HG02763 (cell line): Measurements from ENCODE around the gene IL4I1.

Source experiments
- ATAC-seq: cut with Tn5 transposase; IDR thresholded peaks from one replicate; pipeline ENCODE4 v1.9.1; 2021; ENCODE audit warnings: mild to moderate bottlenecking, moderate library complexity; ENCODE audit not compliant: unreplicated experiment

The IL4I1 gene

DNA sequence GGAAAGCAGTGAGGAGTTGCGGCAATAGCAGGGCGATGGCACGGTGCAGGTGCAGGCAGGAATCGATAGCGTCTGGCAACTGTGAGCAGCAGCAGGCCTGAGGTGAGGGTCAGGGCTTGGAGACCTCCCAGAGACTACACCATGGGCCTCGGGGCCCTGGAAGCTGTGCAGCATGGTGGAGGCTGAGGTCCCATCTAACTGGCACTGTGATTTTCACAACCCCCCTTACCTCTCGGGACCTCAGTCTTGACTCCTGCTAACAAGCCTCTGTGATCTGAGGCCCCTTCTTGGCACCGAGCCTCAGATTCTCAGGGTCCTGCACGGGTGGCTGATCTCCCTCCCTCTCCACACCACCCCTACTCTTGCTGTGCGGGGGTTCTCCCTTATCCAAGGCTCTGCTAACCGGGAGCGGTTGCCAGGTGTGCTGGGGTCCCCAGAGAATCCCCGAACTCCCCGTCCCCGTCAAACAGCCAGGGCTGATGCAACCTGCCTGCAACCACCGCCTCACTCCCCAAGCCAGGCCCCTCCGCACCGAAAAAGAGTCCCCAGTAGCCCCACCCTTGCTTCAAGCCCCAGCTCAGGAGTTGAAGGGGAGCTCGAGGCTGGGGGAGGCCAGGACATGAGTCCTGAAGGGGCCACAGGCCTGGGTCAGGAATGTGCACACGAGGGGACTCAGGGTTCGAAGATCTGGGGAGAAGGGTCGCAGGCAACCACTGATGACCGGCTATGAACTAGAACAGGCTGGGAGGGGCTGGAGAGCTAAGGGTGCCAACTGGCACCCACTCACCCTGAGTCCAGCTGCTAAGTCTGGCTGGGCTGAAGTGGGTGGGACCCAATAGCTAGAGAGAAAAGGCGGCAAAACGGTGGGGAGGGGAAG, 27.6 kb upstream of the IL4I1 start:
- ATAC-seq = no peak

DNA sequence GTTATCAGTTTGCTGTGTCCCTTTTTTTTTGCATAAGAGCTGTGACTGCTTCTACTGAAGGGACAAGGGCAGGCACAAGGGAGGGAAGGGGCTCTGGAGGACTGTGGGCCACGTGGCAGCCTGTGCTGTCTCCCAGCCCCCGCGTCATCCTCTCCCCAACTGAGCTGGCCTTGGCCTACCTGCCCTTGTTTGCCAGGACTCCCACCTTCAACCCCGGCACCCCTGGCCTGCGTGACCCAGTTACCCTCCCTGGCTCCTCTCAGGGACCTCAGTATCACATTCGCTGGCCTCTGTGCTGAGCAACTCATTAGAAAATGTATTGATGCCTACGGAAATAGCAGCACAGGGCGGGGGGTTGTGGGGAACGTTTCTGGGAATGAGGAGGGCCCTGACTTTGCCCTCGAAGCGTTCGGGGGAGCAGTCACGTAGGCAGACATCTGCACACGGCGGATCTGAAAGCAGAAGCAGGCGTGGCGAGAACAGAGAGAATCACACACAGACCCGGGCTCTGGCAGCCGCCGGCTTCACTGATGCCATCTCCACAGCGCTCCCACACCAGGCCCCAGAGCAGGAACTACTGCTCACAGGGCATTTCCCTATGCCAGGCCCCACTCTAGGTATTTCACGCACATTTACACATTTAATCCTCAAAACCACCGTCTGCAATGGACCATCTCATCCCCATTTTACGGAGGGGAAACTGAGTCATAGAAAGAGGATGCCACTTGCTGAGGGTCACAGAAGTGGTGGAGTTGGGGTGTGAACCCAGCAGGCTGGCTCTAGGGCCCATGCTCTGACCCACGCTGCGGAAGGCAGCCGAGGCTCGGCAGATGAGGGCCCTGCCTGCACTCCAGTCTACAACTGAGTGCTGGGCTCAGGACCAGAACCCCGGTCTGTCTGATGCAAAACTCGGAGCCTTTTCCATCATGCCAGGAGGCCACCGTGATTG, 26.6 kb upstream of the IL4I1 start:
- no peak for ATAC-seq

DNA sequence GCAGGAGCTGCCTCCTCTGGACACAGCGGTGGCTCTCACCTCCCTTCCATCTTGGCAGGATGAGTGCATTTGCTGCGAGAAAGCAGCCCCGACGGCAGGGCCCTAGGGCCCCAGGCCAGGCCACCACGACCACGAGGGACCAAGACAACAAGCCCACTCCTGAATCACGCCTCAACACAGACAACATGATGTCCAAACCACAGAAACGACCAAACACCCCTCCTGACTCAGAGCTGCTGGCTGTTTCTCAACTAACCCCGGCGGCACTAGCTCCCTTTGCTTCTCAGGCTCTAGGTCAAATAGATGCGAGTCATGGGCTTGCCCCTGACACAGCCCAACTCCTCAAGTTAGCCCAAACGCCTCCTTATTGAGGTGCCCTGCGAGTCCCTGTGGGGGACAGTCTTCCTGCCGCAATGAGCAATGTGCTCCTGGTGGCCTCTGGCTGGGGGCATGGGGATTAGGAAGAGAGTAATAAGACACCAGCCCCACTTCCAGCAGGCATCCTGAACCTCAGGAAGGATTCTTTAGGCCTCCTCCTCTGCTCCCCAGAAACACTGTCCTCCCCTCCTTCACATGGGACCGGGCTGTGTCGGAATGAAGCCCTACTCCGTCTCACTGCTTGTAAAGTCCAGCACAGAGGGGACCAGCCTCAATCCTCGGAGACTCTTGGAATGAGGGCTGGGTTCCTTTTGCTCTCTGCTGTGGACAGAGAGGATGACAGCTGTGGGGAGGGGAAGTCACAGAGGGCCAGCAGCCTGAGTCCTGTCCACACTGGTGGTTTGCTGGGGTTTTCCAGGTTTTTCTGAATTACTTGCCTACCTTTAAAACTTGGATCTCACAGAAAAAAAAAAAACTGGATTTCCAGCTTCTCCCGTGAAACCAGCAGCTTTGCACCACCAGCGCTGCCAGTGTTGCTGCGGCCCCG, 25.4 kb upstream of the IL4I1 start:
- ATAC-seq = no peak

DNA sequence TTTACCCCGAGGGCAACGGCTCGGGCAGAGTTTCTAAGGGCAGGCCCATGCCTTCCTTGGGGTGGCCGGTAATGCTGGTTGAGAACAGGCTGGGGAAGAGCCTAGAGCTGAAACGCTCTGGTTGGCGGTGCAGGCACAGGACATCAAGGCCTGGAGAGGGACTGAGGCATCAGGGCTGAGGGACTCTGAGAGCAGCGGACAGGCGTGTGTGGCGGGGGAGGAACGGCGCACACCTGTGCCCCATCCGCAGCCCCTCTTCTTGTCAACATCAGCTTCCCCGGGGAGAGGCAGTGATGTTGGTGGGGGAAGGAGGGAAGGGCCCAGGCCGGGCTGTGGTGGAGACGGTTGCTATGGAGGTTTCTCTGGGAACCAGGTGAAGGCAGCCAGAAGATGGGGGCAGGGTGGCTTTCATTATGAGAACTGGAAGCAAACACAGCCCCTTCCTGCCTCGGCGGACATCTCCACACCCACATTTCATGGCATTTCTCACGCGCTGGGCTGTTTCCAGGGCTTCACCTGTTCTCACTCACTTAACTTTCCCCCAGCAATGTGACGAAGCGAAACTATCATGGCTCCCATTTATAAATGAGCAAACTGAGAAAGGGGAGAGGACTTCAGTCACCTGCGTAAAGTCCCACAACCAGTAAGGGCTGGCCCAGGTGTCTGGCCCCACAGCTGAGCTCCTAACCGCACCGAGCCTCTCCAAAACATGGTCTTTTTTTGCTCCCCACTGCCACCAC, 24.1 kb upstream of the IL4I1 start:
- ATAC-seq = no peak

DNA sequence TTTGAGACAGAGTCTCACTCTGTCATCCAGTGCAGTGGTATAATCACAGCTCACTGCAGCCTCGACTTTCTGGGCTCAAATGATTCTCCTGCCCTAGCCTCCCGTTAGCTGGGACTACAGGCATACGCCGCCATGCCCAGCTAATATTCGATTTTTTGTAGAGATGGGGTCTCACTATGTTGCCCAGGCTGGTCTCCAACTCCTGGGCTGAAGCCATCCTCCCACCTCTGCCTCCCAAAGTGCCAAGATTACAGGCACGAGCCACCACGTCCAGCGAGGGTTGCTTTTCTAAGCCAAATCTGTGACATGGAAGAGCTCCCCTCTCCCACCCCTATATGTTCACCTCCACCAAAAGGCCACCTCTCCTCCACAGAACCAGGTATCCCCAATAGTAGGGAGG, 21.4 kb upstream of the IL4I1 start:
- ATAC-seq = no peak

DNA sequence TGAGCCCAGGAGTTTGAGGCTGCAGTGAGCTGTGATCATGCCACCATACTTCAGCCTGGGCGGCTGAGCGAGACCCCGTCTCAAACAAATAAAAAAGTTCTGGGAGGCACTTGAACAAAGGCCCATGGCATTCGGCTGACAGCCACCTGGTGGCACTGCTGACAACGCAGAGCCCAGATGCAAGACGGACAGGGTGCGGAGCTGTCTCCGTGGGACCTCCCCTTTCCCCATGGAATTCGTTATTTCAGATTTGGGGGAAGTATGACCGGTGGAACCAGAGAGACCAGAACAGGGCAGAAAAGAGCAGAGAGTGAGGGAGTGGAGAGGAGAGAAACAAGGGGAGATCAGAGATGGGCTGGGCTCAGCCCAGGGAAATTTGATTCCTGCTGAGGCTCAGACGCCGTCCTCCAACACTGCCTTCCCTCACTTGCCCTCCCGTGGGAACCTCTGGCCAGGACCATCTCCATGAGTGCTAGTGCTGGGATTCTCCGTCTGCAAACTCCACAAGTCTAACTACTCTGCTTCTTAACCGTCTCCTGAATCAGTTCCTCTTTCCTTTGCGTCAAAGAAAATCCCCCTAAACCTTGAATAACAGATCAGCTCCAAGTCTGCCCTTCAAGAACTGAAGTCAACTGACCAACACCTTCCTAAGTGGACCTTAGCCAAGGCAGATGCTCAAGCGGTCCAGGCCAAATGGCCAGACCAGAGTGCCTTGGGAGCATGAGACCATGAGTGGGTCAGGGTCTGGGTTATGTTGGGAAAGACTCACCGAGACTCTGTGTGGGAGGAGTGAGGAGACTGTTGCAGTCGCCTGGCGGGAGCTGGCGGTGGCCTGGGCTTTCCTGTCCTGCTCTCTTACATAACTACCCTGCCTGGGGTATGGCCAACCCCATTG, 20.4 kb upstream of the IL4I1 start:
- ATAC-seq = no peak

DNA sequence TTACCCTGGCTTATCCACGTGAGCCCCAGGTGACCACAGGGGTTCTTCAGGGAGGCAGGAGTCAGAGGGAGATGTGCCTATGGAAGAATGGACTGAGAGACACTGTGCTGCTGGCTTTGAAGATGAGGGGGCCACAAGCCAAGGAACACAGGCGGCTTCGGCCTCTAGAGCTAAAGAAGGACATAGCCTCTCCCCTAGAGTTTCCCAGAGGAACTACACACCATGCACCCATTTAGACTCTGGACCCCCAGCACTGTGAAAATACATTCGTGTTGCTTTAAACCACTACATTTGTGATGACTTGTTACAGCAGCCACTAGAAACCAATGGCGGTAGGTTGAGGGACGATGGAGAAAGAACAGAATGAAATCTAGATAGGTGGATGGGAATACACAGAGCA, 18.6 kb upstream of the IL4I1 start:
- ATAC-seq = no peak

DNA sequence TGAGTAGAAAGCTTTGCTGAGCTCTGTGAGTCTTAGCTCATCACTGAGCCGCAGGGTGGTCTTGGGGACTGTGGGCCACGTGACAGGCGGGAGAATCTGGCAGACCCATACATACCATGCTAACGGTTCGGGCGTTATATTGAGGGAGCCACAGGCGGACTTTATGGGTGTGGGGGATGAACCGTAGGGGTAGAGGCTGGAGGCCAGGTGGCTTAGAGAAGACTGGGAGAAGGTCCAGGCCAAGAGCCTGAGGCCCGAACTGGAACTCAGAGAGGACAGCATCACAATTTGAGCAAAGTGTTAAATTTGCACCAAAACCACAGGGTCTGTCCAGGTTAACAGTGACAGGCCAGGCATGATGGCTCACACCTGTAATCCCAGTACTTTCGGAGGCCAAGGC, 17.0 kb upstream of the IL4I1 start:
- ATAC-seq = no peak

DNA sequence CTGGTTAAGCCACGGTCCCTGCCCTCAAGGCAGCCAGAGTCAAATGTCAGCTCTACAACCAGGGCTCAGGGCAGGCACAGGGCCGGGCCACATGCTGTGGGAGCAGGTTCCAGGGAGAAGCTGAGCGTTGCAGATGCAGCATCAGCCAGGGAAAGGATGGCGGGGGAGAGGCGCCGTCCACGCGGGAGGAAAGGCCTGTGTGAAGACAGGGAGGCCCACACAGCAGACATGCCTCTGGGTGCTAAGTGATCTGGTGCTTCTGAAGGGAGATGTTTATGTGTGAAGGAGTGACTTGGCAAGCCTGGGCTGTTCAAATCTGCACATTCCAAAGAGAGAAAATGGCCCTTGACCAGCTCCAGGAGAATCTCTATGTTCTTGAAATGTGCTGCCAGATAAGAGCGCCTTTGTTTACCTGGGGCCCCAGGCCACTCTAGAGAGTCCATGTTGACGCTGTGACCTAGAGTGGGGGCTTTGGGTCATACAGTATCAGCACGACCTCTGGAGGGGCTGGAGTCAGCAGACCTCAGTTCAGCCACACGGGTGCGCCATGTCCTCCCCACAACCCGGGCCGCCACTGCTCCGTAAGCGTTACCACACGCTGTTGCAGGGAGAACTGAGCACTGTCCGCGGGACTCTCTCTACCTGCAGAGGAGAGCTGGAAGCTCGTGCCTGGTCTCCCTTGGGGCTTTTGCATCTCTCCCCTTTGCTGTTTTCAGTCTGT, 16.4 kb upstream of the IL4I1 start:
- no peak for ATAC-seq

DNA sequence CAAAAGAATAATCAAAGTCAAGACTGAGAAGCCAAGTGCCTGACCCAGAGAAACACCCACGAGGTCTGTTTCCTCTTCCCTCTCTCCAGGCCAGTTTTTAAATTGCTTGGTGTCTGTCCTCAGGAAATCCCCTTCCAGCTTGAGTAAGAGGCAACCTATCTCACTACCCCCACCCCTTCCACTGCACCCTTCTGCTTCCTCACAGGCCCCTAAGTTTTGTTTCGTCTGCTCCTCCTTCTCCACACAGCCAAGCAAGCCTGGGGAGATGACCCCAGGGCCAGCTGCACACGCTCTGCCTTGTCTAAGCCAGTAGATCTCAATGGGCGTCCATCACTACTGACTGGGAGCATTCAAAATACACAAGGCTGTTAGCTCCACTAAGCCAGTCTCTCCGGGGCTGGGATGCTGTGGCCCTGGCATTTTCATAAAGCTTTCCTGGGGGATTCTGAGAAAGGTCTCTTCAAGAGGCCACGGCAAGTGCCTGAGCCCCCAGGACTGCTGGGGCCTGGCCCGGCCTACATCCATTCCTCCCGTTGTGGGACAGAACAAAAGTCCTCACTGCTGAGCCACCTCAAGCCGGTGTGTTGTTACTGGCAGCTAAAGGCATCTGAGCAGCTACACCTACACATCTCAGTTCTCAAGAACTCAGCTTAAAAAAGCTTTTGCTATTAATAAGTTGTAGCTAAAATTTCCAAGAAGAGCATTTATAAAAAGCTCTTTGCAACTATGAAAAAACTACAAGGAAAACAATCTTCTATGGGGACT, 14.9 kb upstream of the IL4I1 start:
- ATAC-seq = no peak

DNA sequence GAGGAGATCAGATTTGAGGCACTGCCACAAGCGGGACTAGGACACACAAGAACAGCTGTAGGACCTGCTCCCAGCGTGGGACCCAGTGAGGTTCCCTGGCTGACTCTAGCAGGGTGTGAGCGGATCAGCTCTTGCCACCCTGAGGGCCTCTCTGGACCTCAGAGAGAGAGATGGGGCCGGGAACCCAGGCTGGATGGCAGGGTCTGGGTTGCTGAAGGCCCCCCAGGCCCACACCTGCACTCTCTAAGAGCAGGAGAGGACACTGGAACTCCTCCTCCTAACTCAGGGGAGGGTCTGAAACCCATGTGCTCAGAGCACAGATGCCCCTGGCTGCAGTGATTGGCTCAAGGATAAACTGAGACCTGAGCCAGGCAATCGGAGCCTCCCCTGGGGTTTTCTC, 13.5 kb upstream of the IL4I1 start:
- no peak for ATAC-seq

DNA sequence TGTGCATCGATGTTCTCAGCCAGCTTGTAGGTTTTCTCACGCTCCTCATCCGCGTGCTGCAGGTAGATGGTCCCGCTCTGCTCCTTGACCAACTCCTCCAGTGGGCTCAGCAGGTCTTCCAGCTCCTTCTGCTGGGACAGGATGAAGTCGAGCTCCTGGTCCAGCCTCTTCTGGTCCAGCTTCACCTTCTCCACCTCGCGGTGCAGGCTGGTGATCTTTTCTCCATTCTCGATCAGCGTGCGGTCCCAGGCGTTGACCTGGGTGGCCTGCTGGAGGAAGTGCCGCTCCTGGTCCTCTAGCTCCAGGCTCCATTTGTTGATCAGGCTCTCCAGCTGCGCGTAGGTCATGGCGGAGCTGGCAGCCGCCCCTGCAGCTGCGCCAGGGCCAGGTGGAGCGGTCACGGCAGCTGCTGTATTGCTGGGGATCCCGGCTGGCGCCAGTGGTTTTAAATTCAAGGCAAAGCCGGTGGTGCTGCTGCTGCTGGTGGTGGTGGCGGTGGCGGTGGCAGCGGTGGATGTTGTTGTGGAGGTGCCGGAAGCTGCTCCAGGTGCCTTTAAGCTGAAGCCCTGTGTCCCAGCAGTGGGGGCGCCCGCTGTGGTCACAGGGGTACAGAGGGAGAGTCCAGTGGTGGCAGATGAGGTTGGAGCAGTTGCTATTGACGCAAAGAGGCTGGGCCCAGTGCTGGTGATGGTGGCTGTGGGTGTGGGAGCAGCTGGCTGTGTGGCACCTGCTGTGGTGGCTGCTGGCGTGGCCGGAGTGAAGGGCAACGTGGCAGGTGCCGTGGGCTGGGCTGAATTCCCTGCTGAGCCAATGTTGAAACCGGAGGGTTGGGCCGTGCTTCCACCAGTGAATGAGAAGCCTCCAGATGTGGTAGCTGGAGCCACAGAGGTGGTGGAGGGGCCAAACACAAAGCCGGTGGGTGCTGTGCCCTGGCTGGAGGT, 12.1 kb upstream of the IL4I1 start:
- ATAC-seq = no peak

DNA sequence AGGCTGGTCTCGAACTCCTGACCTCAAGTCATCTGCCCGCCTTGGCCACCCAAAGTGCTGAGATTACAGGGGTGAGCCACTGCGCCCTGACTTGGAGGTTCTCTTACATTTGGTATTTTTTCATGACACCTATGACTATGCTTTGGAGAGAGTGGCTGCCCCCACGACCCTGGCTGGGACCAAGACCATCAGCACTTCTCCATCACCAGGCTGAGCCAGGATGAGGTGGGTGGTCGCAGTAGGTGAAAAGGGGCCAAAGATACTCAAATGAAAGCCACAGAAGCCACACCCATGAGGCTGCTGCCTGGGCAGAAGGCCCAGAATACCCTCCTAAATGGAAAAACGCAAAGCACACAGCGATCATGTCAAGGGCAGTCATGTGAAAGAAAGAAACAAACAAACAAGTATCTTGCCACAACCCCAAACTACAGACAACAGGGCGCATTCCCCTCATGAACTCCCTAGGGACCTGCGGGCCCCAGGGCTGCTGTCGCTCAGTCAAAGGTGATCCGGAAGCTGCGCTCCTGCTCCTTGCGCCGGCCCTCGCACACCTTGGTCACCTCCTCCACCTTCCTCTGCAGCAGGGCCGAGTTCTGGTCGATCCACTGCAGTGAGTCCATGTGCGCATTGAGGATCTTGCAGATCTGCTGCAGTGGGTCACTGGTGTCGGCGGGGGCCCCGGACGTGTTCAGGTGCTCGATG, 11.2 kb upstream of the IL4I1 start:
- ATAC-seq = no peak

DNA sequence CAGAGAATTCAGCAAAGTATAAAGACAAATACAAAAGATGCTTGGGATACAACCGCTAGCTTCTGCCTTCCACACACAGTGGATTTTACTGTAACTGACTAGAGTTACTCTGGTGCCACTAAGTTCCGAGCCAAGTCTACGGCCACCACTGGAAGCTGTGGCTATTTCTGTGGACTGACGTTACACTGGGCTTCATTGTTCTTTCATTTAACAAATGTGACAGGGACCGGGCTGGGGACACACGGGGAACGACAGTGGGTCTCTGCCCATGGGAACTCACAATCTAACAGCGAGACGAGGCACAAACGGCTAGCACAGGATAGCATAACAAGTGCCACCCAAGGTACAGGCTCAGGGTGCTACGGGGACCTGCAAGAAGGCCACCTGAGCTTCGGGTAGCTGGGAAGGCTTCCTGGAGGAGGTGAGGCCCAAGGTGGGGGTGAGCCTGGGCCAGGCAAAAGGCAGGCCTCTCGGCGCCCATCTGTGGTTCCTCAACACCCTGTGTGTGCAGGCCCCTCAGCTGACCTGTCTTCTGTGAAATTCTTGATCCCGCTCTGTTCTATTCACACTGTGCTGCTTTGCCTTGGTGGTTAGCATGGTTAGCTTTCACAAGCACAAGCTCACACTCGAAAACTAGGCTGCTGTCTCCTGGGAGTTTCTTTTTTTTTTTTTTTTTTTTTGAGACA, 10.3 kb upstream of the IL4I1 start:
- no peak for ATAC-seq

DNA sequence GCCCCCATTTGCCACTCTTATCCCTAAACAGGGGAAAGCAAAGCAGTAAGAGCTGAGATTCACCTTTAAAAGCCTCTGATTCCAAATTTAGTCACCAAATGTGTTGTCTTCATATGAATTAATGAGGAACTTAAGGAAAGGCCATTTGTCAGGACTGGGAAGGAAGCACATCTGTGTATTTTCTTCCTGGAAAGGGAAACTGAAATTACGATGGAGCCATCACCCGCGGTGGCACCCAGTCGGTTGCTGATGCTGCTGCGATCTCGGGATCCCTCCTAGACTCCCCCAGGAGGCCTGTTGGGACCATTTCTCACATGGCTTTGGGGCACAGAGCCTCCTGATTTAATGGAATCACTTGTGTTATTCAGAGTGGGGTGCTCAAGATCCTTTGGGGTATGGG, 7.4 kb upstream of the IL4I1 start:
- ATAC-seq = no peak
